ENCODE data around the gene SLC9A3.

SLC9A3 gene

DNA sequence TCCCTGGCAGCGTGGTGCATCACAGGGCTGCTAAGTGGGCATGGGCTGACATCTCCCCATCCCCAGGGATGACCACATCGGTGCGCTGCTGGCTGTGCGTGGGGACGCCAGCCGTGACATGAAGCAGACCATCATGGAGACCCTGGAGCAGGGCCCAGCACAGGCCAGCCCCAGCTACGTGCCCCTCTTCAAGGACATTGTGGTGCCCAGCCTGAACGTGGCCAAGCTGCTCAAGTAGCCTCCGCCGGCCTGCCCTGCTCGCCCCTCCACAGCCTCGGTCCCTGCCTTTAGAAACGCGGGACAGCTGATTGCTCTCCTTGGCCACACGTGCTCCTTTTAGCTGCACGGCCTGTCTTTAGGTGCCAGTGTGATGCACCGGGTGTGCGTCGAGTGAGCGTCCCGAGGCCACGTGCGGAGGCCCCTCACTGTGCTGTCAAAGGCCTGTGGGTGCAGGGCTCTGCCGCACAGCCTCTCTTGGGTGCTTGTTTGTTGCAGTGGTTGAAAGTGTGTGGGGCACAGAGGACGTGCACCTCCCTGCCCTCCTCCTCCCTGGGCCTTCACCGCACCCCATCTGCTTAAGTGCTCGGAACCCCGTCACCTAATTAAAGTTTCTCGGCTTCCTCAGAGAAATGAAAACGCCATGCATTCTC is 57.5 kb downstream of the SLC9A3 start:
- DNase-seq (ENCODE audit: low read depth), result no peak
- TF ChIP-seq, protein P1, sequence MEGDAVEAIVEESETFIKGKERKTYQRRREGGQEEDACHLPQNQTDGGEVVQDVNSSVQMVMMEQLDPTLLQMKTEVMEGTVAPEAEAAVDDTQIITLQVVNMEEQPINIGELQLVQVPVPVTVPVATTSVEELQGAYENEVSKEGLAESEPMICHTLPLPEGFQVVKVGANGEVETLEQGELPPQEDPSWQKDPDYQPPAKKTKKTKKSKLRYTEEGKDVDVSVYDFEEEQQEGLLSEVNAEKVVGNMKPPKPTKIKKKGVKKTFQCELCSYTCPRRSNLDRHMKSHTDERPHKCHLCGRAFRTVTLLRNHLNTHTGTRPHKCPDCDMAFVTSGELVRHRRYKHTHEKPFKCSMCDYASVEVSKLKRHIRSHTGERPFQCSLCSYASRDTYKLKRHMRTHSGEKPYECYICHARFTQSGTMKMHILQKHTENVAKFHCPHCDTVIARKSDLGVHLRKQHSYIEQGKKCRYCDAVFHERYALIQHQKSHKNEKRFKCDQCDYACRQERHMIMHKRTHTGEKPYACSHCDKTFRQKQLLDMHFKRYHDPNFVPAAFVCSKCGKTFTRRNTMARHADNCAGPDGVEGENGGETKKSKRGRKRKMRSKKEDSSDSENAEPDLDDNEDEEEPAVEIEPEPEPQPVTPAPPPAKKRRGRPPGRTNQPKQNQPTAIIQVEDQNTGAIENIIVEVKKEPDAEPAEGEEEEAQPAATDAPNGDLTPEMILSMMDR (IDR thresholded peaks at IDR 0.05; ENCODE audit: insufficient read depth, low read depth, low read length, missing control alignments), result no peak
- H3K4me3 ChIP-seq (ENCODE audit: low read depth, low read length), result no peak overlapping the region

- no peak overlapping the region for H3K4me3 ChIP-seq (ENCODE audit: low read depth, low read length)
- TF ChIP-seq, protein P1 (IDR thresholded peaks at IDR 0.05; ENCODE audit: insufficient read depth, low read depth, low read length, missing control alignments), result no peak
- DNase-seq (ENCODE audit: low read depth), result no peak
These were observed 58.5 kb downstream of the SLC9A3 start for GRCh38 chr5:465591-466403.

DNA sequence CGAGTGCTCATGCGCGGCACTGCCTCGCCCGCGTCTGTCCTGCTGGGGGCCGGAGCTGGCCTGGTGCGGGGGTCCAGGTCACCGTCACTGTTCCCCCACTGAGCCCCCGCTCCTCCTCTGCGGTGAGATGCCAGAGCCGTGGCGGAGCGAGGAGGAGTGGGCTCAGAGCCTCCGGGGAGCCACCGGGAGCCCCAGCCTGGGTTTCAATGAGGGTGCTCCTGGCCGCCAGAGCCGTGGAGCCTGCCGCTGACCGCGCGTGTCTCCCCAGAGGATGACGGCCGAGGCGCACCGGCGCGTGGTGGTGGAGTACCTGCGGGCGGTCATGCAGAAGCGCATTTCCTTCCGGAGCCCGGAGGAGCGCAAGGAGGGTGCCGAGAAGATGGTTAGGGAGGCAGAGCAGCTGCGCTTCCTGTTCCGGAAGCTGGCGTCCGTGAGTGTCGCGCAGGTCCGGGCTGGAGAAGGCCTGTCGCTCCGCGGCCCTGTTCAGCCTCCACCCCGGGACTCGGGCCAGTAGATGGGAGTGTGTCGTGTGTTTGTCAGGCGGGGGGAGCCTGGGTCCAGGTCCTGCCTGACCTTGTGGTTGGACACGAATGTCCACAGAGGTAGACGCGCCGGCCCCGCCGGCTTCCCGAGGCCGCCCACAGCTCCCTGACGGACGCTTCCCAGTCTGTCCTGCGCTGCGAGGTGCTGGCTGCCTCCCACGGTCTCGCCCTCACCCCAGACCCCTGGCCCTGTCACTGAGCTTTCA is 59.2 kb downstream of the SLC9A3 start:
- TF ChIP-seq, protein P1 (IDR thresholded peaks at IDR 0.05; ENCODE audit: insufficient read depth, low read depth, low read length, missing control alignments), result no peak
- no peak for DNase-seq (ENCODE audit: low read depth)
- H3K4me3 ChIP-seq (ENCODE audit: low read depth, low read length), result no peak overlapping the region

DNA sequence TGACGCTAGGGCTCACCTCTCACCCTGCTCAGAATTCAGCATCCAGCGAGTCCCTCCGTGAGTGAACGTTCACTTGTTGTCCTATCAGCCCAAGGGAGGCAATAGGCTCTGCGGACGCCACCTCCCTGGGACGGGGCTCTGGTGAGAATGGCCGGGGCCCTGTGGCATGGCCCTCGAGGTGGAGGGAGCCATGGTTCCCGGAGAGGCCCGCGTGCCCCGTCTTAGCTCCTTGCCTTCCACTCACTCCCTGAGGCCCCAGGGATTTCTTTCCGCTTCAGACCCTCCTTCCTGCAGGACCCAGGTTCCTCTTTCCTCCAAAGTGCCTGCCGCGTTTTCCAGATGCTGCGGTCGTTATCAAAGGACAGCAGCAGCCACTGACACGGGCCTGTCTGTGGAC is 59.8 kb downstream of the SLC9A3 start:
- DNase-seq (ENCODE audit: low read depth), result no peak
- TF ChIP-seq, protein P1 (IDR thresholded peaks at IDR 0.05; ENCODE audit: insufficient read depth, low read depth, low read length, missing control alignments), result no peak
- H3K4me3 ChIP-seq (ENCODE audit: low read depth, low read length), result no peak overlapping the region

DNA sequence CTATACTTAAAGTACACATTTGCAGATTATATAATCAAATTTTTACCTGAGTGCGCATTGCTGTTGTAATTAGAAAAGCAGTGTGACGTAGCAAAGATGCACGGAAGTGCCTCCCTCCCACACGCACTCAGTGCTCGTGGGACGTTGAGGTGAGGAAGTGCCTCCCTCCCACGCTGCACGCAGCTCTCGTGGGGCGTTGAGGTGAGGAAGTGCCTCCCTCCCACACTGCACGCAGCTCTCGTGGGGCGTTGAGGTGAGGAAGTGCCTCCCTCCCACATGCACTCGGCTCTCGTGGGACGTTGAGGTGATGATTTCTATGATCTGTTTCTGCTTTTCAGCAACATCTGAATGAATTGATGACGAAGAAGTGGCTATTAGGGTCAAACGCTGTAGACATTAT is 60.3 kb downstream of the SLC9A3 start:
- H3K4me3 ChIP-seq (ENCODE audit: low read depth, low read length), result no peak overlapping the region
- peak; percentile 26 for DNase-seq (ENCODE audit: low read depth)
- TF ChIP-seq, protein P1 (IDR thresholded peaks at IDR 0.05; ENCODE audit: insufficient read depth, low read depth, low read length, missing control alignments), result no peak

GRCh38 chr5:463301-463700 is 60.9 kb downstream of the SLC9A3 start:
- DNase-seq (ENCODE audit: low read depth), result no peak
- H3K4me3 ChIP-seq (ENCODE audit: low read depth, low read length), result no peak overlapping the region
- TF ChIP-seq, protein P1 (IDR thresholded peaks at IDR 0.05; ENCODE audit: insufficient read depth, low read depth, low read length, missing control alignments), result no peak

All from GM12865 (cell line).